HG03196 (cell line): ENCODE results near the gene NIPAL1.
A peak's percentile ranks its signal among the peaks of the same experiment; 100 is the strongest.
"Not testable (repeated sequence)": the region's sequence is repeated elsewhere in the genome, so short reads cannot be mapped to it uniquely, and the experiment has no call there.

Experiments used
- ATAC-seq: cut with Tn5 transposase; IDR thresholded peaks from one replicate; pipeline ENCODE4 v1.9.1; 2021; ENCODE audit not compliant: unreplicated experiment

NIPAL1 gene

GRCh38 chr4:48016141-48017107 is at the start of gene NIPAL1, which contains the start of gene CNGA1:
NIPAL1 (plus strand) TSS chr4:48016772; CDS start chr4:48016840, 68 bp downstream.
CNGA1 (minus strand) TSS chr4:48016681; CDS start chr4:47952689, 63,992 bp downstream.
- peak; percentile 85 for ATAC-seq

- no peak for ATAC-seq
These were observed 47.7 kb upstream of the NIPAL1 start for GRCh38 chr4:47968847-47969246.

- peak; percentile 59 for ATAC-seq
These were observed 44.4 kb upstream of the NIPAL1 start for GRCh38 chr4:47972181-47972580.

GRCh38 chr4:47972721-47973120 is 43.9 kb upstream of the NIPAL1 start:
- no peak for ATAC-seq

- no peak for ATAC-seq
These were observed 42.0 kb upstream of the NIPAL1 start for GRCh38 chr4:47974566-47974965.

GRCh38 chr4:47990145-47990544 is 26.4 kb upstream of the NIPAL1 start:
- ATAC-seq, result no peak

GRCh38 chr4:47992475-47992874 is 24.1 kb upstream of the NIPAL1 start:
- not testable (repeated sequence) for ATAC-seq

- no peak for ATAC-seq
These were observed 20.6 kb upstream of the NIPAL1 start for GRCh38 chr4:47996021-47996420.

GRCh38 chr4:48002267-48002666 is 14.3 kb upstream of the NIPAL1 start:
- ATAC-seq, result no peak

- ATAC-seq, result not testable (repeated sequence)
These were observed 13.0 kb upstream of the NIPAL1 start for GRCh38 chr4:48003568-48003967.

GRCh38 chr4:48005781-48006180 is 10.8 kb upstream of the NIPAL1 start:
- ATAC-seq, result no peak

- ATAC-seq, result no peak
These were observed 8.5 kb upstream of the NIPAL1 start for GRCh38 chr4:48008021-48008596.

- not testable (repeated sequence) for ATAC-seq
These were observed 5.7 kb upstream of the NIPAL1 start for GRCh38 chr4:48010906-48011305.

GRCh38 chr4:48011722-48012121 is 4.8 kb upstream of the NIPAL1 start:
- ATAC-seq, result no peak

GRCh38 chr4:48012824-48013223 is 3.7 kb upstream of the NIPAL1 start:
- no peak for ATAC-seq

GRCh38 chr4:48015216-48015615 is 1.4 kb upstream of the NIPAL1 start:
- ATAC-seq, result no peak

- no peak for ATAC-seq
These were observed 894 bp upstream of the NIPAL1 start for GRCh38 chr4:48015678-48016077.

- no peak for ATAC-seq
These were observed 568 bp downstream of the NIPAL1 start for GRCh38 chr4:48017108-48017571.

- no peak for ATAC-seq
These were observed 1.5 kb downstream of the NIPAL1 start for GRCh38 chr4:48018112-48018511.

GRCh38 chr4:48021100-48021499 is 4.5 kb downstream of the NIPAL1 start:
- no peak for ATAC-seq

- ATAC-seq, result no peak
These were observed 5.7 kb downstream of the NIPAL1 start for GRCh38 chr4:48022192-48022799.

GRCh38 chr4:48024522-48024921 is 8.0 kb downstream of the NIPAL1 start:
- no peak for ATAC-seq
